Measurements from ENCODE around the gene RHOF.

DNA sequence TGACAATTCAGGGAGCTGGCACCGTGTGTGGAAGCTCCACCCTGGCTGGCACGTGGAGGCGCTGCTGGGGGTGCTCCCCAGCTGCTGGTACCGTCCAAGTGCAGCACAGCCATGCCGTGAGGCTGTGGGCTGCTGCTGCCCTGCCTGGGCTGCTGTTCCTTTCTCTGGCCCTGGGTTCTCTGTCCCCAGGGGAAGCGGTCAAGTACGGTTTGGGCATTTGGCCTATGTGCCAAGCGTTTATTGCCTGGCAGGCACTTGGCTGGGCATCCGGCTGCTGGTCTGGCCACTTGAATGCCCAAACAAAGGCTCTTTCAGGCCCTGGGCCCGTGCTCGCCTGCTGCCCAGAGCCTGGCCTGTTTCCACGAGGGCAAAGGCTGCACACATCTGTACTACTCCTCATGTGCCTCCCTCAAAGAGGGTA lies 39.6 kb downstream of the RHOF start:
- TF ChIP-seq, protein P1, sequence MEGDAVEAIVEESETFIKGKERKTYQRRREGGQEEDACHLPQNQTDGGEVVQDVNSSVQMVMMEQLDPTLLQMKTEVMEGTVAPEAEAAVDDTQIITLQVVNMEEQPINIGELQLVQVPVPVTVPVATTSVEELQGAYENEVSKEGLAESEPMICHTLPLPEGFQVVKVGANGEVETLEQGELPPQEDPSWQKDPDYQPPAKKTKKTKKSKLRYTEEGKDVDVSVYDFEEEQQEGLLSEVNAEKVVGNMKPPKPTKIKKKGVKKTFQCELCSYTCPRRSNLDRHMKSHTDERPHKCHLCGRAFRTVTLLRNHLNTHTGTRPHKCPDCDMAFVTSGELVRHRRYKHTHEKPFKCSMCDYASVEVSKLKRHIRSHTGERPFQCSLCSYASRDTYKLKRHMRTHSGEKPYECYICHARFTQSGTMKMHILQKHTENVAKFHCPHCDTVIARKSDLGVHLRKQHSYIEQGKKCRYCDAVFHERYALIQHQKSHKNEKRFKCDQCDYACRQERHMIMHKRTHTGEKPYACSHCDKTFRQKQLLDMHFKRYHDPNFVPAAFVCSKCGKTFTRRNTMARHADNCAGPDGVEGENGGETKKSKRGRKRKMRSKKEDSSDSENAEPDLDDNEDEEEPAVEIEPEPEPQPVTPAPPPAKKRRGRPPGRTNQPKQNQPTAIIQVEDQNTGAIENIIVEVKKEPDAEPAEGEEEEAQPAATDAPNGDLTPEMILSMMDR (IDR thresholded peaks at IDR 0.05) = no peak
- TF ChIP-seq POLR2AphosphoS5 (IDR thresholded peaks at IDR 0.05) = peak in 3 of 4 donors; percentile 4 to 49 (median 18)
- TF ChIP-seq POLR2A (IDR thresholded peaks at IDR 0.05) = no peak
- TF ChIP-seq EP300 (IDR thresholded peaks at IDR 0.05) = no peak

Measured in sigmoid colon (tissue), 4 donors.